ENCODE data around the gene ACRBP.

GRCh38 chr12:6604259-6605029 lies 42.8 kb downstream of the ACRBP start:
- TF ChIP-seq CTCF (IDR thresholded peaks at IDR 0.05) (no peak), POLR2A (IDR thresholded peaks at IDR 0.05) (no peak)

All from thyroid gland (tissue), 4 donors.